Endothelial cell of umbilical vein (primary cell): ENCODE data around the gene COPS4. TPM values are rescaled to one million over a fixed set of nuclear protein-coding genes. Genes with fewer than 3 reads are reported as not detected.

ENCODE experiments used
- BruUV-seq: library from RNA; stranded (reverse); fragments of 400-500 nt; replicated peaks from 2 replicates; lab custom pipeline; 2021; lab: Mats Ljungman, UMichigan
- CTCF ChIA-PET: fragments of 300-600, 350-600 bp; sonication (Branson Sonifier 250); formaldehyde crosslinking; loops from one replicate; lab custom pipeline; 2021; ENCODE audit warnings: antibody characterized with exemption, inconsistent platforms; lab: Charles Lee
- POLR2A ChIA-PET: fragments of 300-600, 350-600 bp; sonication (Branson Sonifier 250); formaldehyde crosslinking; loops from one replicate; lab custom pipeline; 2021; ENCODE audit warnings: antibody characterized with exemption, inconsistent platforms; lab: Charles Lee
- DNase-seq: peaks from one replicate; pipeline ENCODE4 v3.0.0-alpha.2; 2011; ENCODE audit warnings: low read depth, low spot score
- FAIRE-seq: peaks from 2 replicates; lab custom pipeline; 2011; peaks lifted over from hg19 to GRCh38; lab: Jason Lieb, UNC
- H2AFZ ChIP-seq: 2 replicates; pipeline ENCODE4 v1.6.0; 2012; ENCODE audit warnings: low read depth, low read length, control low read depth, inconsistent platforms
- H3K27ac ChIP-seq: 2 replicates; pipeline ENCODE4 v1.5.1; 2011; ENCODE audit warnings: low read depth, mild to moderate bottlenecking, control low read depth, low read length, moderate library complexity; ENCODE audit not compliant: insufficient read depth
- H3K27me3 ChIP-seq, 2 experiments: 2 replicates each; pipeline versions ENCODE4 v1.6.0 to v1.6.1; 2011; ENCODE audit warnings: low read length in 2 of 2, mixed read lengths in 1 of 2; ENCODE audit not compliant: control insufficient read depth in 2 of 2, insufficient read depth in 2 of 2
- H3K36me3 ChIP-seq, 2 experiments: 2 replicates in 1 of 2; 3 replicates in 1 of 2; pipeline ENCODE4 v1.5.1; 2011; ENCODE audit warnings: low read length in 2 of 2, mild to moderate bottlenecking in 1 of 2, moderate library complexity in 1 of 2; ENCODE audit not compliant: control insufficient read depth in 2 of 2, insufficient read depth in 2 of 2; ENCODE audit errors: extremely low read depth in 1 of 2
- H3K4me1 ChIP-seq: 3 replicates; pipeline ENCODE4 v1.5.1; 2011; ENCODE audit warnings: mild to moderate bottlenecking, low read length; ENCODE audit not compliant: control insufficient read depth, insufficient read depth; ENCODE audit errors: extremely low read depth
- H3K4me2 ChIP-seq: 2 replicates; pipeline ENCODE4 v1.6.1; 2011; ENCODE audit warnings: low read length, control low read depth, mixed read lengths; ENCODE audit not compliant: insufficient read depth
- H3K4me3 ChIP-seq, 3 experiments: fragments of 200-600 bp in 1 of 3; sonication (generic), shearing (Covaris generic) in 1 of 3; replicated peaks in 1 of 3; 2 replicates each; pipeline ENCODE4 v1.5.1; 2011 to 2016; ENCODE audit warnings: control low read depth in 3 of 3, low read length in 3 of 3, mild to moderate bottlenecking in 2 of 3, inconsistent platforms in 1 of 3, low read depth in 1 of 3, moderate library complexity in 1 of 3; ENCODE audit not compliant: insufficient read depth in 1 of 3
- H3K79me2 ChIP-seq: 2 replicates; pipeline ENCODE4 v1.6.0; 2012; ENCODE audit warnings: low read length, inconsistent platforms; ENCODE audit not compliant: control insufficient read depth, insufficient read depth
- H3K9ac ChIP-seq: replicated peaks from 2 replicates; pipeline ENCODE3; 2011; ENCODE audit warnings: low read length, control low read depth; ENCODE audit not compliant: insufficient read depth; ENCODE audit errors: extremely low read depth
- H3K9me1 ChIP-seq: replicated peaks from 3 replicates; pipeline ENCODE4 v1.6.0; 2011; ENCODE audit warnings: mild to moderate bottlenecking, low read length; ENCODE audit not compliant: control insufficient read depth, insufficient read depth; ENCODE audit errors: extremely low read depth
- H3K9me3 ChIP-seq: replicated peaks from 2 replicates; pipeline ENCODE4 v1.5.1; 2012; ENCODE audit warnings: low read length, inconsistent platforms; ENCODE audit not compliant: control insufficient read depth, insufficient read depth
- H4K20me1 ChIP-seq: replicated peaks from 2 replicates; pipeline ENCODE3; 2011; ENCODE audit warnings: mild to moderate bottlenecking, low read length; ENCODE audit not compliant: control insufficient read depth, insufficient read depth; ENCODE audit errors: extremely low read depth
- EZH2 ChIP-seq: IDR thresholded peaks from 2 replicates; pipeline ENCODE4 v1.6.1; 2012; ENCODE audit warnings: borderline replicate concordance, low read depth, mild to moderate bottlenecking, moderate library complexity, low read length, inconsistent platforms; ENCODE audit not compliant: severe bottlenecking
- FOS ChIP-seq: IDR thresholded peaks from 2 replicates; pipeline ENCODE4 v1.6.1; 2011; ENCODE audit warnings: mild to moderate bottlenecking, low read length, moderate library complexity, borderline replicate concordance; ENCODE audit not compliant: insufficient read depth
- GATA2 ChIP-seq: IDR thresholded peaks from 2 replicates; pipeline ENCODE4 v1.7.0; 2011; ENCODE audit warnings: low read depth, mild to moderate bottlenecking, moderate library complexity, mixed read lengths, low read length; ENCODE audit not compliant: insufficient read length, insufficient read depth
- JUN ChIP-seq: IDR thresholded peaks from 2 replicates; pipeline ENCODE4 v1.6.1; 2011; ENCODE audit warnings: borderline replicate concordance, low read depth; ENCODE audit not compliant: insufficient read length, insufficient read depth
- MYC ChIP-seq: IDR thresholded peaks from one replicate; pipeline ENCODE4 v1.6.1; 2011; ENCODE audit warnings: mild to moderate bottlenecking, low read depth, low read length
- POLR2AphosphoS5 ChIP-seq: IDR thresholded peaks from 2 replicates; pipeline ENCODE4 v1.6.1; 2012; ENCODE audit warnings: low read depth, mild to moderate bottlenecking, control low read depth, low read length, moderate library complexity; ENCODE audit not compliant: insufficient read depth
- dilution Hi-C: fragments of 300-500 bp; cut with MboI; formaldehyde crosslinking; loops from one replicate; pipeline ENCODE4 v1.15.0; 2019; ENCODE audit warnings: low sequenced_read_pairs; ENCODE audit not compliant: extremely low pct_ligation_motif_present
- intact Hi-C: fragments of 100-400 bp; cut with micrococcal nuclease; formaldehyde crosslinking; loops from one replicate; pipeline ENCODE4 v1.10.0; 2022
- polyA plus RNA-seq, 4 experiments: library from polyadenylated mRNA; depleted of rRNA in 3 of 4; stranded (reverse) in 3 of 4; unstranded in 1 of 4; fragments of >200 nt; gene quantifications; 2 replicates each; pipeline versions ENCODE4 v1.2.1 to v1.2.3, GENCODE V29; 2011 to 2012; ENCODE audit warnings: missing spikeins in 1 of 4
- total RNA-seq: library from RNA; stranded (reverse); gene quantifications from 2 replicates; pipeline ENCODE4 v1.2.3, GENCODE V29; 2021
- TF ChIP-seq, protein P1 (sequence below): IDR thresholded peaks from 2 replicates; pipeline ENCODE4 v1.6.1; 2011; ENCODE audit not compliant: insufficient read depth, insufficient read length
- TF ChIP-seq, protein P2 (sequence below), 2 donors: IDR thresholded peaks; 1 replicate in 1 of 2; 2 replicates in 1 of 2; pipeline ENCODE4 v1.5.1; 2011; ENCODE audit warnings: low read length in 2 of 2, mild to moderate bottlenecking in 2 of 2, moderate library complexity in 2 of 2, control low read depth in 1 of 2, inconsistent platforms in 1 of 2, low read depth in 1 of 2; ENCODE audit not compliant: insufficient read depth in 1 of 2; ENCODE audit errors: extremely low read depth in 1 of 2

Gene COPS4
- total and polyA plus RNA-seq, 2 donors (not counting 3 experiments of a cell fraction or from before 2014, with no cell fraction given): 29.8 to 53.0 TPM

- no peak overlapping the region for H2AFZ ChIP-seq
Observed at GRCh38 chr4:83089410-83090157, 54.6 kb downstream of the COPS4 start.

More at GRCh38 chr4:83089410-83090157, 54.6 kb downstream of the COPS4 start:
- dilution Hi-C loops: no loop called here
- intact Hi-C loops: no loop called here
- no peak for DNase-seq
- TF ChIP-seq FOS: no peak
- TF ChIP-seq GATA2: no peak
- TF ChIP-seq, protein P1, sequence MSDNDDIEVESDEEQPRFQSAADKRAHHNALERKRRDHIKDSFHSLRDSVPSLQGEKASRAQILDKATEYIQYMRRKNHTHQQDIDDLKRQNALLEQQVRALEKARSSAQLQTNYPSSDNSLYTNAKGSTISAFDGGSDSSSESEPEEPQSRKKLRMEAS: no peak
- no peak for TF ChIP-seq POLR2AphosphoS5
- TF ChIP-seq, protein P2, sequence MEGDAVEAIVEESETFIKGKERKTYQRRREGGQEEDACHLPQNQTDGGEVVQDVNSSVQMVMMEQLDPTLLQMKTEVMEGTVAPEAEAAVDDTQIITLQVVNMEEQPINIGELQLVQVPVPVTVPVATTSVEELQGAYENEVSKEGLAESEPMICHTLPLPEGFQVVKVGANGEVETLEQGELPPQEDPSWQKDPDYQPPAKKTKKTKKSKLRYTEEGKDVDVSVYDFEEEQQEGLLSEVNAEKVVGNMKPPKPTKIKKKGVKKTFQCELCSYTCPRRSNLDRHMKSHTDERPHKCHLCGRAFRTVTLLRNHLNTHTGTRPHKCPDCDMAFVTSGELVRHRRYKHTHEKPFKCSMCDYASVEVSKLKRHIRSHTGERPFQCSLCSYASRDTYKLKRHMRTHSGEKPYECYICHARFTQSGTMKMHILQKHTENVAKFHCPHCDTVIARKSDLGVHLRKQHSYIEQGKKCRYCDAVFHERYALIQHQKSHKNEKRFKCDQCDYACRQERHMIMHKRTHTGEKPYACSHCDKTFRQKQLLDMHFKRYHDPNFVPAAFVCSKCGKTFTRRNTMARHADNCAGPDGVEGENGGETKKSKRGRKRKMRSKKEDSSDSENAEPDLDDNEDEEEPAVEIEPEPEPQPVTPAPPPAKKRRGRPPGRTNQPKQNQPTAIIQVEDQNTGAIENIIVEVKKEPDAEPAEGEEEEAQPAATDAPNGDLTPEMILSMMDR (IDR thresholded peaks at IDR 0.05; ENCODE audit: extremely low read depth in 1 of 2, insufficient read depth in 1 of 2, low read depth in 1 of 2, low read length in 2 of 2): no peak
- TF ChIP-seq EZH2: no peak
- TF ChIP-seq MYC: no peak
- TF ChIP-seq JUN: no peak
- no peaks in the 10 kb centered on the region for H3K9me3 ChIP-seq
- H3K4me1 ChIP-seq: peaks cover 13% of the 10 kb centered on the region
- H3K36me3 ChIP-seq: no peaks in the 10 kb centered on the region
- FAIRE-seq: no peak
- POLR2A ChIA-PET: no interaction called here
- H3K9ac ChIP-seq: no peak overlapping the region
- no peaks in the 10 kb centered on the region for H3K27me3 ChIP-seq
- CTCF ChIA-PET: interaction anchor here (1.2 kb wide), 2 partner anchors 15 to 162 kb away, joined by 3 to 4 read pairs; no protein-coding TSS in a partner anchor
- no TSS peak for BruUV-seq
- no peak overlapping the region for H3K4me3 ChIP-seq
- no peaks in the 10 kb centered on the region for H4K20me1 ChIP-seq
- no peaks in the 10 kb centered on the region for H3K79me2 ChIP-seq
- no peak overlapping the region for H3K27ac ChIP-seq
- H3K9me1 ChIP-seq: no peaks in the 10 kb centered on the region
- no peak overlapping the region for H3K4me2 ChIP-seq
